Stimulated activated effector memory CD8-positive, alpha-beta T cell treated with anti-CD3 and anti-CD28 coated beads, Interleukin-12 subunit alpha, Interleukin-12 subunit beta, amount 100 ng/mL, for 72 hours (primary cell): Measurements from ENCODE around the gene ABLIM2.

Experiments used
- ATAC-seq: fragments of 150-1000 bp; cut with Tn5 transposase; 2 replicates; pipeline ENCODE4 v1.10.0; 2021
- DNase-seq, 2 donors: peaks; one replicate each; pipeline ENCODE4 v3.0.0; 2021 to 2022; ENCODE audit warnings: low spot score in 2 of 2
- H3K27ac Mint-ChIP-seq: one replicate; pipeline ENCODE4 v1.8.0; 2022; ENCODE audit warnings: mild to moderate bottlenecking, mixed read lengths
- H3K36me3 Mint-ChIP-seq: one replicate; pipeline ENCODE4 v1.8.0; 2022; ENCODE audit warnings: mild to moderate bottlenecking, mixed read lengths
- H3K4me1 Mint-ChIP-seq: one replicate; pipeline ENCODE4 v1.8.0; 2022; ENCODE audit warnings: mixed read lengths
- H3K4me3 Mint-ChIP-seq: one replicate; pipeline ENCODE4 v1.8.0; 2022; ENCODE audit warnings: mild to moderate bottlenecking, mixed read lengths
- H3K9me3 Mint-ChIP-seq: one replicate; pipeline ENCODE4 v1.8.0; 2022; ENCODE audit warnings: mixed read lengths

Gene ABLIM2

GRCh38 chr4:8080754-8081065 lies 77.9 kb downstream of the ABLIM2 start:
- Mint-ChIP-seq H3K36me3 (no peaks in the 10 kb centered on the region), H3K27ac (no peak overlapping the region), H3K4me3 (no peak overlapping the region), H3K9me3 (no peaks in the 10 kb centered on the region), H3K4me1 (peaks cover 6% of the 10 kb centered on the region)
- ATAC-seq: no peak
- no peak for DNase-seq

- Mint-ChIP-seq H3K36me3 (no peaks in the 10 kb centered on the region), H3K27ac (no peak overlapping the region), H3K4me1 (peaks cover 6% of the 10 kb centered on the region), H3K4me3 (no peak overlapping the region), H3K9me3 (no peaks in the 10 kb centered on the region)
- DNase-seq (no peak), ATAC-seq (no peak)
Observed at GRCh38 chr4:8079916-8080753, 78.5 kb downstream of the ABLIM2 start.

GRCh38 chr4:8079031-8079885 lies 79.4 kb downstream of the ABLIM2 start:
- H3K27ac Mint-ChIP-seq: no peak overlapping the region
- H3K4me1 Mint-ChIP-seq: peaks cover 6% of the 10 kb centered on the region
- ATAC-seq (no peak), DNase-seq (no peak)
- H3K9me3 Mint-ChIP-seq: no peaks in the 10 kb centered on the region
- H3K36me3 Mint-ChIP-seq: no peaks in the 10 kb centered on the region
- H3K4me3 Mint-ChIP-seq: no peak overlapping the region

GRCh38 chr4:8078610-8079015 lies 80.0 kb downstream of the ABLIM2 start:
- no peak for ATAC-seq
- no peak overlapping the region for H3K4me3 Mint-ChIP-seq
- H3K36me3 Mint-ChIP-seq: no peaks in the 10 kb centered on the region
- no peak for DNase-seq
- no peak overlapping the region for H3K27ac Mint-ChIP-seq
- no peaks in the 10 kb centered on the region for H3K9me3 Mint-ChIP-seq
- H3K4me1 Mint-ChIP-seq: peaks cover 6% of the 10 kb centered on the region

- no peak for DNase-seq
- no peak overlapping the region for H3K27ac Mint-ChIP-seq
- H3K4me3 Mint-ChIP-seq: no peak overlapping the region
- H3K4me1 Mint-ChIP-seq: peaks cover 6% of the 10 kb centered on the region
- H3K36me3 Mint-ChIP-seq: no peaks in the 10 kb centered on the region
- H3K9me3 Mint-ChIP-seq: no peaks in the 10 kb centered on the region
- ATAC-seq: no peak
Observed at GRCh38 chr4:8078109-8078494, 80.5 kb downstream of the ABLIM2 start.

GRCh38 chr4:8077181-8078108 lies 81.2 kb downstream of the ABLIM2 start:
- DNase-seq (no peak), ATAC-seq (no peak)
- Mint-ChIP-seq H3K27ac (no peak overlapping the region), H3K4me3 (no peak overlapping the region), H3K4me1 (peaks cover 6% of the 10 kb centered on the region), H3K9me3 (no peaks in the 10 kb centered on the region), H3K36me3 (no peaks in the 10 kb centered on the region)

- ATAC-seq (no peak), DNase-seq (no peak)
- Mint-ChIP-seq H3K4me1 (no peaks in the 10 kb centered on the region), H3K4me3 (no peak overlapping the region), H3K27ac (no peak overlapping the region), H3K36me3 (no peaks in the 10 kb centered on the region), H3K9me3 (no peaks in the 10 kb centered on the region)
Observed at GRCh38 chr4:8076023-8076422, 82.6 kb downstream of the ABLIM2 start.

GRCh38 chr4:8073206-8073863 lies 85.3 kb downstream of the ABLIM2 start:
- Mint-ChIP-seq H3K4me1 (no peaks in the 10 kb centered on the region), H3K9me3 (no peaks in the 10 kb centered on the region), H3K27ac (no peak overlapping the region), H3K36me3 (no peaks in the 10 kb centered on the region), H3K4me3 (no peak overlapping the region)
- DNase-seq (no peak), ATAC-seq (no peak)

- Mint-ChIP-seq H3K36me3 (no peaks in the 10 kb centered on the region), H3K4me3 (no peak overlapping the region), H3K27ac (peak overlapping the region; percentile 75), H3K9me3 (no peaks in the 10 kb centered on the region), H3K4me1 (no peaks in the 10 kb centered on the region)
- DNase-seq (no peak), ATAC-seq (no peak)
Observed at GRCh38 chr4:8072235-8072968, 86.2 kb downstream of the ABLIM2 start.

GRCh38 chr4:8071766-8072165 lies 86.8 kb downstream of the ABLIM2 start:
- no peak for DNase-seq
- Mint-ChIP-seq H3K27ac (no peak overlapping the region), H3K4me3 (no peak overlapping the region), H3K36me3 (no peaks in the 10 kb centered on the region), H3K9me3 (no peaks in the 10 kb centered on the region), H3K4me1 (no peaks in the 10 kb centered on the region)
- ATAC-seq: no peak

- H3K4me1 Mint-ChIP-seq: no peaks in the 10 kb centered on the region
- H3K36me3 Mint-ChIP-seq: no peaks in the 10 kb centered on the region
- no peak for ATAC-seq
- no peaks in the 10 kb centered on the region for H3K9me3 Mint-ChIP-seq
- DNase-seq: no peak
- H3K4me3 Mint-ChIP-seq: no peak overlapping the region
- H3K27ac Mint-ChIP-seq: no peak overlapping the region
Observed at GRCh38 chr4:8070736-8071718, 87.6 kb downstream of the ABLIM2 start.

- H3K27ac Mint-ChIP-seq: no peak overlapping the region
- DNase-seq (no peak), ATAC-seq (no peak)
- H3K4me1 Mint-ChIP-seq: no peaks in the 10 kb centered on the region
- no peak overlapping the region for H3K4me3 Mint-ChIP-seq
- H3K36me3 Mint-ChIP-seq: no peaks in the 10 kb centered on the region
- H3K9me3 Mint-ChIP-seq: peaks cover 4% of the 10 kb centered on the region
Observed at GRCh38 chr4:8069102-8069752, 89.4 kb downstream of the ABLIM2 start.
